HepG2 (cell line): ENCODE measurements around the gene DNAJC9. TPM values are rescaled to one million over a fixed set of nuclear protein-coding genes. Genes with fewer than 3 reads are reported as not detected.

Experiments used
- CHCHD3 ChIP-seq: sonication (generic); formaldehyde crosslinking; IDR thresholded peaks from 2 replicates; pipeline ENCODE4 v1.8.0; 2022; ENCODE audit warnings: mild to moderate bottlenecking, missing genetic modification reagents, moderate library complexity
- ERF ChIP-seq: IDR thresholded peaks from 2 replicates; pipeline ENCODE4 v1.6.1; 2018; ENCODE audit warnings: missing biosample characterization, missing genetic modification reagents
- FOXC1 ChIP-seq: sonication (generic); formaldehyde crosslinking; IDR thresholded peaks from 2 replicates; pipeline ENCODE4 v1.8.0; 2022; ENCODE audit warnings: mild to moderate bottlenecking, missing genetic modification reagents, borderline replicate concordance
- FOXK1 ChIP-seq: sonication (generic); formaldehyde crosslinking; IDR thresholded peaks from 2 replicates; pipeline ENCODE4 v1.4.0; 2020; ENCODE audit warnings: low read depth, missing genetic modification reagents, borderline replicate concordance
- MTF1 ChIP-seq: sonication (generic); formaldehyde crosslinking; IDR thresholded peaks from 2 replicates; pipeline ENCODE4 v1.5.0; 2020; ENCODE audit warnings: missing genetic modification reagents
- NAIF1 ChIP-seq: sonication (generic); formaldehyde crosslinking; IDR thresholded peaks from 2 replicates; pipeline ENCODE4 v1.5.0; 2020; ENCODE audit warnings: mild to moderate bottlenecking, missing genetic modification reagents, borderline replicate concordance
- NFIB ChIP-seq: sonication (generic); formaldehyde crosslinking; IDR thresholded peaks from 2 replicates; pipeline ENCODE4 v1.9.0; 2021; ENCODE audit warnings: missing genetic modification reagents, mild to moderate bottlenecking, borderline replicate concordance
- NONO ChIP-seq, 2 experiments: fragments of 450-650 bp in 1 of 2; sonication (generic) in 1 of 2; formaldehyde crosslinking in 1 of 2; IDR thresholded peaks in 1 of 2; conservative IDR thresholded peaks in 1 of 2; 2 replicates each; pipeline versions ENCODE4 v1.6.1 to v1.8.0; 2017 to 2022; ENCODE audit warnings: mild to moderate bottlenecking in 1 of 2, missing genetic modification reagents in 1 of 2, moderate library complexity in 1 of 2
- NR2F6 ChIP-seq, 2 experiments: IDR thresholded peaks; 2 replicates each; pipeline ENCODE4 v1.6.1; 2016; ENCODE audit warnings: antibody characterized with exemption in 1 of 2, mild to moderate bottlenecking in 1 of 2
- PAXIP1 ChIP-seq: sonication (generic); formaldehyde crosslinking; conservative IDR thresholded peaks from 2 replicates; pipeline ENCODE4 v1.4.0; 2020; ENCODE audit warnings: mild to moderate bottlenecking, missing genetic modification reagents, moderate library complexity
- RARG ChIP-seq: sonication (generic); formaldehyde crosslinking; IDR thresholded peaks from 2 replicates; pipeline ENCODE4 v1.4.0; 2020; ENCODE audit warnings: low read depth, mild to moderate bottlenecking, missing genetic modification reagents
- WIZ ChIP-seq: sonication (generic); formaldehyde crosslinking; IDR thresholded peaks from 2 replicates; pipeline ENCODE4 v1.5.1; 2020; ENCODE audit warnings: mild to moderate bottlenecking, missing genetic modification reagents
- ZBTB1 ChIP-seq: sonication (generic); formaldehyde crosslinking; IDR thresholded peaks from 2 replicates; pipeline ENCODE4 v1.4.0; 2020; ENCODE audit warnings: missing genetic modification reagents, borderline replicate concordance
- ZBTB4 ChIP-seq: sonication (generic); formaldehyde crosslinking; IDR thresholded peaks from 2 replicates; pipeline ENCODE4 v1.4.0; 2020; ENCODE audit warnings: missing genetic modification reagents, mild to moderate bottlenecking, borderline replicate concordance
- ZBTB7A ChIP-seq: sonication (generic); formaldehyde crosslinking; IDR thresholded peaks from 2 replicates; pipeline ENCODE4 v1.8.0; 2022; ENCODE audit warnings: mild to moderate bottlenecking, missing genetic modification reagents
- ZMYM3 ChIP-seq: sonication (generic); formaldehyde crosslinking; IDR thresholded peaks from 2 replicates; pipeline ENCODE4 v1.5.1; 2020; ENCODE audit warnings: mild to moderate bottlenecking, missing genetic modification reagents
- ZNF121 ChIP-seq: sonication (generic); formaldehyde crosslinking; IDR thresholded peaks from 2 replicates; pipeline ENCODE4 v1.5.0; 2020; ENCODE audit warnings: mild to moderate bottlenecking, missing genetic modification reagents
- ZNF296 ChIP-seq: sonication (generic); formaldehyde crosslinking; conservative IDR thresholded peaks from 2 replicates; pipeline ENCODE4 v1.5.0; 2020; ENCODE audit warnings: mild to moderate bottlenecking, missing genetic modification reagents
- ZNF317 ChIP-seq: sonication (generic); formaldehyde crosslinking; IDR thresholded peaks from 2 replicates; pipeline ENCODE4 v1.5.0; 2020; ENCODE audit warnings: mild to moderate bottlenecking, missing genetic modification reagents
- ZNF337 ChIP-seq: sonication (generic); formaldehyde crosslinking; IDR thresholded peaks from 2 replicates; pipeline ENCODE4 v1.5.1; 2020; ENCODE audit warnings: missing genetic modification reagents, low read depth, mild to moderate bottlenecking, borderline replicate concordance
- ZNF549 ChIP-seq: sonication (generic); formaldehyde crosslinking; IDR thresholded peaks from 2 replicates; pipeline ENCODE4 v1.5.0; 2020; ENCODE audit warnings: missing genetic modification reagents
- ZNF569 ChIP-seq: sonication (generic); formaldehyde crosslinking; IDR thresholded peaks from 2 replicates; pipeline ENCODE4 v1.5.0; 2020; ENCODE audit warnings: mild to moderate bottlenecking, missing genetic modification reagents, moderate library complexity, borderline replicate concordance
- ZNF720 ChIP-seq: sonication (generic); formaldehyde crosslinking; IDR thresholded peaks from 2 replicates; pipeline ENCODE4 v1.4.0; 2020; ENCODE audit warnings: missing genetic modification reagents
- polyA plus RNA-seq, 8 experiments: library from polyadenylated mRNA; depleted of rRNA in 3 of 8; stranded (reverse) in 7 of 8; unstranded in 1 of 8; fragments of >200 nt; fragmentation: Illumina TruSeq in 4 of 8; extraction: Trizol in 4 of 8; gene quantifications; 2 replicates each; pipeline versions ENCODE4 v1.2.1 to v1.2.3, GENCODE V29; 2011 to 2016; ENCODE audit warnings: low read depth in 4 of 8, missing spikeins in 1 of 8, mixed read lengths in 1 of 8; ENCODE audit not compliant: insufficient read depth in 1 of 8
- total RNA-seq, 5 experiments: library from RNA; depleted of rRNA; stranded (reverse); fragments of >200 nt; fragmentation: Illumina TruSeq; extraction: Trizol; gene quantifications; 2 replicates each; pipeline ENCODE4 v1.2.3, GENCODE V29; 2016; ENCODE audit warnings: low read depth in 1 of 5

The DNAJC9 gene
- total and polyA plus RNA-seq, 2 of the 13 experiments (the other 11 are each of a cell fraction or from before 2014, with no cell fraction given) = 15.9 to 60.3 TPM

- TF ChIP-seq PAXIP1 (peak; percentile 52), MTF1 (CRISPR knock-in tag) (no peak), ZNF569 (CRISPR knock-in tag) (no peak), ZNF337 (CRISPR knock-in tag) (0 out of 2 replicates have a peak, but pooled peaks have one; percentile 35), NR2F6 (IDR thresholded peaks at IDR 0.05) (no peak), NR2F6 (CRISPR knock-in tag; IDR thresholded peaks at IDR 0.05) (peak; percentile 49; the same call in 1 of the 2 replicates), ZBTB4 (CRISPR knock-in tag) (peak; percentile 84; the same call in 1 of the 2 replicates), ZNF121 (peak; percentile 50; the same call in 1 of the 2 replicates), CHCHD3 (CRISPR knock-in tag) (no peak), NONO (IDR thresholded peaks at IDR 0.05) (no peak), NONO (CRISPR knock-in tag; conservative IDR thresholded peaks at IDR 0.05) (peak; percentile 95), ZNF549 (CRISPR knock-in tag) (no peak), ZNF296 (CRISPR knock-in tag) (peak; percentile 67; the same call in 1 of the 2 replicates), RARG (CRISPR knock-in tag) (no peak), ZBTB1 (CRISPR knock-in tag) (no peak), ZMYM3 (CRISPR knock-in tag) (no peak), FOXK1 (peak; percentile 74; the same call in 1 of the 2 replicates), ZNF720 (CRISPR knock-in tag) (no peak), ZBTB7A (CRISPR knock-in tag) (peak; percentile 77), WIZ (CRISPR knock-in tag) (peak; percentile 78; the same call in 1 of the 2 replicates), NAIF1 (CRISPR knock-in tag) (peak; percentile 89), FOXC1 (CRISPR knock-in tag) (peak; percentile 99), NFIB (no peak), ERF (CRISPR knock-in tag) (peak; percentile 92), ZNF317 (CRISPR knock-in tag) (peak; percentile 80; the same call in 1 of the 2 replicates)
These were observed at the start of gene DNAJC9 (continued) for GRCh38 chr10:73246646-73247508.
